Spleen (tissue), 11 donors: ENCODE results near the gene PCARE. TPM values are rescaled to one million over a fixed set of nuclear protein-coding genes. Genes with fewer than 3 reads are reported as not detected.

ENCODE experiments used
- DNase-seq: peaks from one replicate; pipeline ENCODE4 v3.0.0-alpha.2; 2020
- H3K27ac ChIP-seq, 8 donors: fragments of 200-600 bp; sonication (generic) in 7 of 8; 1 replicate in 4 of 8; 2 replicates in 4 of 8; pipeline versions ENCODE4 v1.5.0 to v1.8.0; 2016 to 2021; ENCODE audit warnings: inconsistent platforms in 4 of 8, mild to moderate bottlenecking in 4 of 8, moderate library complexity in 1 of 8
- H3K27me3 ChIP-seq, 7 donors: fragments of 200-600 bp; sonication (generic) in 6 of 7; replicated peaks in 1 of 7; 1 replicate in 4 of 7; 2 replicates in 3 of 7; pipeline versions ENCODE4 v1.5.0 to v1.8.0; 2016 to 2021; ENCODE audit warnings: inconsistent platforms in 3 of 7, mild to moderate bottlenecking in 1 of 7
- H3K36me3 ChIP-seq, 6 donors: fragments of 200-600 bp; sonication (generic) in 5 of 6; 1 replicate in 4 of 6; 2 replicates in 2 of 6; pipeline versions ENCODE4 v1.5.0 to v1.8.0; 2016 to 2021; ENCODE audit warnings: inconsistent platforms in 2 of 6
- H3K4me1 ChIP-seq, 6 donors: fragments of 200-600 bp; sonication (generic) in 5 of 6; 1 replicate in 3 of 6; 2 replicates in 3 of 6; pipeline versions ENCODE4 v1.5.0 to v1.8.0; 2016 to 2021; ENCODE audit warnings: inconsistent platforms in 3 of 6
- H3K4me3 ChIP-seq, 8 donors: fragments of 200-600 bp; sonication (generic) in 7 of 8; 1 replicate in 4 of 8; 2 replicates in 4 of 8; pipeline versions ENCODE4 v1.5.0 to v1.8.0; 2016 to 2021; ENCODE audit warnings: inconsistent platforms in 4 of 8, mild to moderate bottlenecking in 4 of 8, moderate library complexity in 2 of 8
- H3K9me3 ChIP-seq, 8 donors: fragments of 200-600 bp; sonication (generic) in 7 of 8; 1 replicate in 4 of 8; 2 replicates in 4 of 8; pipeline versions ENCODE4 v1.5.0 to v1.8.0; 2016 to 2021; ENCODE audit warnings: inconsistent platforms in 4 of 8
- CTCF ChIP-seq, 11 experiments: fragments of 200-600 bp in 7 of 11; fragments of 450-650 bp in 4 of 11; sonication (generic) in 4 of 11; IDR thresholded peaks in 8 of 11; conservative IDR thresholded peaks in 3 of 11; 1 replicate in 7 of 11; 2 replicates in 4 of 11; pipeline versions ENCODE4 v1.4.0 to v1.8.0; 2016 to 2021; ENCODE audit warnings: antibody characterized with exemption in 11 of 11, inconsistent platforms in 4 of 11, mild to moderate bottlenecking in 1 of 11
- POLR2A ChIP-seq, 3 donors: fragments of 450-650 bp; IDR thresholded peaks; one replicate each; pipeline ENCODE4 v1.5.1; 2017; ENCODE audit warnings: antibody characterized with exemption in 3 of 3, mild to moderate bottlenecking in 1 of 3
- POLR2AphosphoS5 ChIP-seq, 3 donors: sonication (generic); formaldehyde crosslinking; IDR thresholded peaks; one replicate each; pipeline ENCODE4 v1.5.1; 2017; ENCODE audit warnings: antibody characterized with exemption in 3 of 3
- WGBS, 5 donors: extraction: QIAGEN DNeasy Blood & Tissue Kit in 3 of 5; methylation state at CpG; one replicate each; pipeline versions ENCODE4 v1.1.5 to v1.1.7; 2013 to 2018; 5-methylcytosine and 5-hydroxymethylcytosine counted together
- intact Hi-C: fragments of 100-400 bp; cut with DNase I; formaldehyde crosslinking; loops from one replicate; pipeline ENCODE4 v1.15.0; 2023; ENCODE audit warnings: low total_unique reads
- polyA plus RNA-seq, 3 donors: library from polyadenylated mRNA; stranded (reverse); fragments of 200-250 nt; gene quantifications; one replicate each; pipeline ENCODE4 v1.2.1, GENCODE V29; 2013
- total RNA-seq, 7 donors: library from RNA; depleted of rRNA in 3 of 7; stranded (reverse); fragments of >200 nt in 3 of 7; fragmentation: NEBNext Ultra II Directional in 4 of 7; extraction: Animal tissue kit (Norgen Biotek cat#: 25700) in 4 of 7; gene quantifications; one replicate each; pipeline versions ENCODE4 v1.1.0 to v1.2.1, GENCODE V29; 2016 to 2021
- donor health status: healthy with polysubstance abuse.
- donor health status: DM: no; HTN: no; CAD: no; lungs with moderate emphysema.
- donor health status: DM: no; HTN: no; CAD: no.
- donor health status: Bipolar disorder and iron deficiency.
- donor health status: healthy.
- donor health status: DM: no; HTN: no; CAD: no.
- donor health status: DM: yes; HTN: yes; CAD: no.

PCARE gene
- total and polyA plus RNA-seq, 10 donors, result not detected

DNA sequence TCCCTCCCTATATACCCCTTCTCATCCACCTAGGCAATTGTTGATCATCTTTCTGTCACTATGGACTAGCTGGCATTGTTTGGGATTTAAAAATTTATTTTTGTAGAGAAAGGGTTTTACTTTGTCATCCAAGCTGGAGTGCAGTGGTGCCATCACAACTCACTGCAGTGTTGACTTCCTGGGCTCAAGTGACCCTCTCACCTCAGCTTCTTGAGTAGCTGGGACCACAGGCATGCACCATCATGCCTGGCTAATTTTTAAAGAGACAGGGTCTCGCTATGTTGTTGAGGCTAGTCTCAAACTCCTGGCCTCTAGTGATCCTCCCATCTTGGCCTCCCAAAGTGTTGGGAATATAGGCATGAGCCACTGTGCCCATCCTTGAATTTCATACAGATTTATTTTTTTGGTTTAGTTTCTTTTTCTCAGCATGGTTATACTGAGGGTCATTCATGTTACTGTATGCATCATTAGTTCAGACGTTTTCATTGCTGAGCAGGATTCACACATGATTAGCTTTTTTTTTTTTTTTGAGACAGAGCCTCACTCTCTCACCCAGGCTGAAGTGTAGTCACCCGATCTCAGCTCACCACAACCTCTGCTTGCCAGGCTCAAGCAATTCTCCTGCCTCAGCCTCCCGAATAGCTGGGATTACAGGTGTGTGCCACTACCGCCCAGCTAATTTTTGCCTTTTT, 8.6 kb upstream of the PCARE start:
- no peaks in the 10 kb centered on the region for H3K36me3 ChIP-seq
- 77 to 81% (median 81%) methylated on average over 5 of the region's 5 CpGs for WGBS, 5 donors
- H3K27ac ChIP-seq, result no peak overlapping the region
- H3K9me3 ChIP-seq, result peaks cover 0 to 34% (median 21%) of the 10 kb centered on the region in 8 donors
- peaks cover 0 to 4% (median 0%) of the 10 kb centered on the region in 6 donors for H3K4me1 ChIP-seq
- TF ChIP-seq POLR2A (IDR thresholded peaks at IDR 0.05), result no peak
- no peak for TF ChIP-seq POLR2AphosphoS5 (IDR thresholded peaks at IDR 0.05)
- no peak for TF ChIP-seq CTCF (IDR thresholded peaks at IDR 0.05 in 8 of 11, conservative IDR thresholded peaks at IDR 0.05 in 3 of 11)
- intact Hi-C loops, result no loop called here
- no peak for DNase-seq
- H3K4me3 ChIP-seq, result no peak overlapping the region
- no peaks in the 10 kb centered on the region for H3K27me3 ChIP-seq

- Histone ChIP-seq H3K4me3 (no peak overlapping the region), H3K4me1 (peaks cover 0 to 4% (median 0%) of the 10 kb centered on the region in 6 donors), H3K27me3 (no peaks in the 10 kb centered on the region), H3K36me3 (no peaks in the 10 kb centered on the region), H3K9me3 (peaks cover 0 to 40% (median 23%) of the 10 kb centered on the region in 8 donors), H3K27ac (peak overlapping the region in 3 of 8 donors; percentile 50 to 69 (median 51))
- intact Hi-C loops, result no loop called here
- 75 to 86% (median 84%) methylated on average over 8 to 12 of the region's 12 CpGs for WGBS, 5 donors
- TF ChIP-seq CTCF (IDR thresholded peaks at IDR 0.05 in 8 of 11, conservative IDR thresholded peaks at IDR 0.05 in 3 of 11) (no peak), POLR2A (IDR thresholded peaks at IDR 0.05) (no peak), POLR2AphosphoS5 (IDR thresholded peaks at IDR 0.05) (no peak)
- DNase-seq, result no peak
Measured at GRCh38 chr2:29080886-29081743, 6.8 kb upstream of the PCARE start.

DNA sequence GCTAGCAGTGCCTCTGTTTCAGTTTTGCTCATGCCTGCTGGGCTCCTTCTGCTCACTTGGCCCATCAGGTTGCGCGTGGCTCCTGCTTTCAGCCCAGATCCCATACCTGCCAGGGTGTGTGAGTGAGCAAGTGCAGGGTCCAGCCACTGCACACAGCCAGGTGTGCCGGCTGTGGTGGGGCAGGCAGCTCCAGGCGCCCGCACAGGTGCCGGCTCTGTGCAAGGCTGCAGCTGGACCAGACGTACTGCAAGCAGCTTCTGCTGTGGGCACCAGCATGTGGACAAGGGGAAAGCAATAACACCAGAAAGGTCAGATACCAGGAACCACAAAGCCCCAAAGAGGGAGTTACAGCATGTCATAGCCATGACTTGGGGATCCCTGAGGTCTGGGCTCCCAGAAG, 5.6 kb upstream of the PCARE start:
- no peak overlapping the region for H3K4me3 ChIP-seq
- no peak for DNase-seq
- TF ChIP-seq POLR2AphosphoS5 (IDR thresholded peaks at IDR 0.05) (no peak), POLR2A (IDR thresholded peaks at IDR 0.05) (no peak), CTCF (IDR thresholded peaks at IDR 0.05 in 8 of 11, conservative IDR thresholded peaks at IDR 0.05 in 3 of 11) (no peak)
- no peaks in the 10 kb centered on the region for H3K36me3 ChIP-seq
- no peak overlapping the region for H3K27ac ChIP-seq
- H3K4me1 ChIP-seq, result peaks cover 0 to 4% (median 0%) of the 10 kb centered on the region in 6 donors
- intact Hi-C loops, result no loop called here
- no peaks in the 10 kb centered on the region for H3K27me3 ChIP-seq
- 91 to 100% (median 96%) methylated on average over 4 to 7 of the region's 7 CpGs for WGBS, 5 donors
- peaks cover 0 to 40% (median 23%) of the 10 kb centered on the region in 8 donors for H3K9me3 ChIP-seq
